ENCODE results near the gene GHDC. TPM values are rescaled to one million over a fixed set of nuclear protein-coding genes. Genes with fewer than 3 reads are reported as not detected.
A peak's percentile ranks its signal among the peaks of the same experiment; 100 is the strongest.

Gene GHDC
- total and polyA plus RNA-seq, 2 of the 13 experiments (the other 11 are each of a cell fraction or from before 2014, with no cell fraction given) = 15.4 to 22.5 TPM

GRCh38 chr17:42183741-42184711 lies 10.3 kb downstream of the GHDC start (continued):
- TF ChIP-seq MTA3 (CRISPR knock-in tag; IDR thresholded peaks at IDR 0.05) = no peak; the same call in 1 of the 2 replicates
- peak; percentile 62; the same call in 1 of the 2 replicates for TF ChIP-seq MED13 (CRISPR knock-in tag; IDR thresholded peaks at IDR 0.05)
- TF ChIP-seq ARNT2 (CRISPR knock-in tag; IDR thresholded peaks at IDR 0.05; ENCODE audit: low read depth) = peak; percentile 98
- 0 out of 2 replicates have a peak, but pooled peaks have one; percentile 69 for TF ChIP-seq SAFB2 (CRISPR knock-in tag; IDR thresholded peaks at IDR 0.05; ENCODE audit: borderline replicate concordance, low read depth)
- TF ChIP-seq, protein P1, sequence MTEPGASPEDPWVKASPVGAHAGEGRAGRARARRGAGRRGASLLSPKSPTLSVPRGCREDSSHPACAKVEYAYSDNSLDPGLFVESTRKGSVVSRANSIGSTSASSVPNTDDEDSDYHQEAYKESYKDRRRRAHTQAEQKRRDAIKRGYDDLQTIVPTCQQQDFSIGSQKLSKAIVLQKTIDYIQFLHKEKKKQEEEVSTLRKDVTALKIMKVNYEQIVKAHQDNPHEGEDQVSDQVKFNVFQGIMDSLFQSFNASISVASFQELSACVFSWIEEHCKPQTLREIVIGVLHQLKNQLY (CRISPR knock-in tag; IDR thresholded peaks at IDR 0.05) = 0 out of 2 replicates have a peak, but pooled peaks have one; percentile 7
- peak; percentile 69; the same call in 1 of the 2 replicates for TF ChIP-seq RBAK (CRISPR knock-in tag; IDR thresholded peaks at IDR 0.05)
- TF ChIP-seq RBM22 (optimal IDR thresholded peaks at IDR 0.05; ENCODE audit: low read length) = no peak
- TF ChIP-seq ZNF18 (CRISPR knock-in tag; IDR thresholded peaks at IDR 0.05; ENCODE audit: insufficient replicate concordance) = no peak
- TF ChIP-seq ATRX (CRISPR knock-in tag; IDR thresholded peaks at IDR 0.05; ENCODE audit: borderline replicate concordance) = no peak
- no peak for TF ChIP-seq HNRNPH1 (optimal IDR thresholded peaks at IDR 0.05; ENCODE audit: low read depth, low read length)
- TF ChIP-seq ZFP36L1 (CRISPR knock-in tag; IDR thresholded peaks at IDR 0.05) = peak; percentile 64; the same call in 1 of the 2 replicates
- TF ChIP-seq YEATS4 (CRISPR knock-in tag; IDR thresholded peaks at IDR 0.05; ENCODE audit: borderline replicate concordance) = peak; percentile 74; the same call in 1 of the 2 replicates
- TF ChIP-seq IKZF4 (CRISPR knock-in tag; IDR thresholded peaks at IDR 0.05; ENCODE audit: borderline replicate concordance, low read depth, not compliant biosample characterization) = peak; percentile 85
- peak; percentile 70 for TF ChIP-seq SKI (IDR thresholded peaks at IDR 0.05; ENCODE audit: partially characterized antibody)
- TF ChIP-seq HOXA3 (CRISPR knock-in tag; IDR thresholded peaks at IDR 0.05) = peak; percentile 86; the same call in 1 of the 2 replicates
- TF ChIP-seq, protein P2, sequence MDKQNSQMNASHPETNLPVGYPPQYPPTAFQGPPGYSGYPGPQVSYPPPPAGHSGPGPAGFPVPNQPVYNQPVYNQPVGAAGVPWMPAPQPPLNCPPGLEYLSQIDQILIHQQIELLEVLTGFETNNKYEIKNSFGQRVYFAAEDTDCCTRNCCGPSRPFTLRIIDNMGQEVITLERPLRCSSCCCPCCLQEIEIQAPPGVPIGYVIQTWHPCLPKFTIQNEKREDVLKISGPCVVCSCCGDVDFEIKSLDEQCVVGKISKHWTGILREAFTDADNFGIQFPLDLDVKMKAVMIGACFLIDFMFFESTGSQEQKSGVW (CRISPR knock-in tag; IDR thresholded peaks at IDR 0.05; ENCODE audit: borderline replicate concordance) = no peak
- TF ChIP-seq FOXO4 (CRISPR knock-in tag; conservative IDR thresholded peaks at IDR 0.05) = no peak
